ENCODE measurements around the gene ACP1.

ACP1 gene

DNA sequence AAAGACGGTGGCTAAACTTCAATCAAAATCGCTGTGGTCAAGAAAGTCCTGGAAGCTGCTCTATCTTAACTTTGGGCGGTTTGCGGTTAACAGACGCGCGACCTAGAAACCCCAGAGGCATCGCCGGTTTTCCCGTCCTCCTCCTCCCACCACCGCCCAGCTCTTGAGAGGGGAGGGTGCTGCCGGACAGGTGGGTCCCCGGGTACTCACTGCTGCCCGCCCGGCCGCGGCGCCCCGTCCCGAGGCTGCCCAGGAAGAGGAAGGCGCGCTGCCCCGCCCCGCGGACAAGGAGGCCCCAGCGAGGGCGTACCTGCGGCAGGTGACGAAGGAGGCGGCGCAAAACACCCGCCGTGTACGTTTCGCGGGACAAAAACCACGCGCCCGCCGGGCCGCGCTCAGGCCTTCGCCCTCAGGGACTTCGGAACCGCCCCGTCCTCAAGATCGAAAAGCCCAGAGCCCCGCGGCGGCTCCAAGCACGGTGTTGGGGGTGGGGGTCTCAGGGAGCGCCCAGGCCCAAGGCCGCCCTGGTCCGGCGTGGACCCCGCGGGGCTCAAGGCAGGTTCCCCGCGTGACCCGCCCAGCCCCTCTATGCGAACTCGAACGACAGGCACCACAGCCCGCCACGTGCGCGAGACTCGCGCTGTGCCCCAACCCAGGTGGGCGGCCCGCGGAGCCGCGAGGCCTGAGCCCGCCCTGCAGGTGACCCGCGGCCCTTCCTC lies 814 bp upstream of the ACP1 start, which contains the start of gene SH3YL1:
Gene SH3YL1 (minus strand): TSS at position 259 of the 719 bp plus-strand sequence. CDS start 48 bp downstream, at position 211.
- H3K27ac Mint-ChIP-seq: peak within 1 kb of the TSS; percentile 89 to 98
- H3K4me3 Mint-ChIP-seq: peak within 1 kb of the TSS; percentile 90 to 91
- H3K4me1 Mint-ChIP-seq: peaks cover 25% of the 10 kb centered on the region
- H3K27me3 Mint-ChIP-seq: no peaks in the 10 kb centered on the region
- DNase-seq (peak; percentile 19 to 38), ATAC-seq (peak; percentile 54)
- H3K9me3 Mint-ChIP-seq: peaks cover under 1 to 4% of the 10 kb centered on the region in 2 donors

DNA sequence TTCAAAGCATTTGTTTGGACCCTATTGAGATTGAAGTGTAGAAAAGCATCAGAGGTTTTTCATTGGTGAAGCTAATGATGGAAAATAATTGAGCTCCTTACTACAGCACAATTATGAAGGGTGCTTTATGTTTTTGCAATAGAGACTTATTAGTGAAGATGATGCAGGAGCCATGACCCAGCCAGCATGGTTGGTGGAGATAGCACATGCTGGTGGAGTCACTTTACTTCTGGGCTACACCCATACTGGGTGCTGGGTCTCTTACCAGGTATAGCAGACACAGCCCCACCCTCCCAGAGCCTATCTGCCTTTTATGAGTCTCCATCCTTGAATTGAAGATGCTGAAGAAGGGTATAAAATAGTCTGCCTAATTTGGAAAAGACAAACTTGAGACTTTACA lies 3.6 kb downstream of the ACP1 start:
- ATAC-seq (no peak), DNase-seq (no peak)
- H3K27ac Mint-ChIP-seq: no peak overlapping the region
- no peaks in the 10 kb centered on the region for H3K27me3 Mint-ChIP-seq
- H3K9me3 Mint-ChIP-seq: no peaks in the 10 kb centered on the region
- peaks cover 61% of the 10 kb centered on the region for H3K4me1 Mint-ChIP-seq
- no peak overlapping the region for H3K4me3 Mint-ChIP-seq

DNA sequence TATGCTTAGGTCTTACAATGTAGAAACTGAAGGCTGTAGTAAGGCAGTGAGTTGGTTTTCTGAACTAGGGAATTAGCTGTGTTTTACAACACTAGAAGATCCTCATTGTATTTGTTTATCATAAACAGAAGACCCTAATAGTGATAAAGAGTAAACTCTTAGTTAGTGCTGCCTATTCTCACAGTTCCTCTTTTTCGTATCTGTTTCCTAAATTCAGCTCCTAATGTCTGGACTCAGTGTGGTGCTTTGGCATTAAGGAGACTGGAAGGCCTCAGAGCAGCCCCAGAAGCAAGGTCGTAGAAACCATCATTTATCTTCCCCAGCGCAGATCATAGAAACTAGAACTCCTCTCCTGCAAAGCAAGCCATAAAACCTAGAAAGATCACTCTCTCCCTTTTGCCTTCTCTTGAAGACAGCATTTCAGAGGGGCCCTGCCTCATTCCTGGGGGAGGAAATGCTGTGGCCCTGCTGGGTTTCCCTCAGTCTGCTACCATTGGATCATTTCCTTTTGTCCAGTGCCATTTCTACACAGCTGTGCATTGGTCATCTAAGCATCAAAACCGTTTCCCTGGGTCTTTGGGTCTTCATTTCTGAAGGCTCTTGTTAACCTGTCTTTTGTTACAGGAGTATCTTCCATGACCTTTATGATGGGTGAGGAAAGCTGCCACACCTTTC lies 4.7 kb downstream of the ACP1 start:
- Mint-ChIP-seq H3K27me3 (no peaks in the 10 kb centered on the region), H3K4me1 (peaks cover 64% of the 10 kb centered on the region), H3K9me3 (no peaks in the 10 kb centered on the region), H3K27ac (peak overlapping the region; percentile 49 to 58), H3K4me3 (no peak overlapping the region)
- ATAC-seq (no peak), DNase-seq (no peak)

DNA sequence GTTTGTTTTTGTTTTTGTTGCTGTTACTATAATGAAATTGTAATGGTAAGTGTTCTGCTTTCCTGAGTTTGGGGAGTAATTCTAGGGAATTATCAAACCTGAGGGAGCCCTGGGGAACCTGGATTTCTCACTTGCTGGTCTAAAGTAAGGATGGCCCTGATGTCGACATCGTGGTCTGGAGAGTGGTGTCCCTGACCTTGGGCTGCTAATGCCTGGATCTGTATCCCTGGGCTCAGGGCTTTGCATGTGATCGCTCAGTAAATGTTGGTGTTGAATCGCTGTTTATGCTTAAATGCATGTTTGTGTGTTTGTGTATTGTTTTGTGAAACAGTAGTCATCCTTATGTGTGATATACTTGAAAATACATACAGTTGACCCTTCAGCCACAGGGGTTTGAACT lies 6.1 kb downstream of the ACP1 start:
- Mint-ChIP-seq H3K27ac (peak overlapping the region; percentile 15 to 64), H3K4me1 (peaks cover 64% of the 10 kb centered on the region), H3K9me3 (no peaks in the 10 kb centered on the region), H3K4me3 (no peak overlapping the region), H3K27me3 (no peaks in the 10 kb centered on the region)
- no peak for DNase-seq
- no peak for ATAC-seq

DNA sequence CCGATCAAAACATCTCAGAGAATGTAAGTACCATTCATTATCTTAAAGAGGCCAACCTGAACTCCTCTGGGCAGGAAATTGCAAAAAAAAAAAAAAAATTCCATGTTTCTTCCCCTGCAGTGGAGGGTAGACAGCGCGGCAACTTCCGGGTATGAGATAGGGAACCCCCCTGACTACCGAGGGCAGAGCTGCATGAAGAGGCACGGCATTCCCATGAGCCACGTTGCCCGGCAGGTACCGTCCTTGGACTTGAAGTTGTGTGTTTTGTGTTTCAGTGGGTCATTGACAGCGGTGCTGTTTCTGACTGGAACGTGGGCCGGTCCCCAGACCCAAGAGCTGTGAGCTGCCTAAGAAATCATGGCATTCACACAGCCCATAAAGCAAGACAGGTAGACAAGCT lies 7.2 kb downstream of the ACP1 start:
- H3K27ac Mint-ChIP-seq: no peak overlapping the region

DNA sequence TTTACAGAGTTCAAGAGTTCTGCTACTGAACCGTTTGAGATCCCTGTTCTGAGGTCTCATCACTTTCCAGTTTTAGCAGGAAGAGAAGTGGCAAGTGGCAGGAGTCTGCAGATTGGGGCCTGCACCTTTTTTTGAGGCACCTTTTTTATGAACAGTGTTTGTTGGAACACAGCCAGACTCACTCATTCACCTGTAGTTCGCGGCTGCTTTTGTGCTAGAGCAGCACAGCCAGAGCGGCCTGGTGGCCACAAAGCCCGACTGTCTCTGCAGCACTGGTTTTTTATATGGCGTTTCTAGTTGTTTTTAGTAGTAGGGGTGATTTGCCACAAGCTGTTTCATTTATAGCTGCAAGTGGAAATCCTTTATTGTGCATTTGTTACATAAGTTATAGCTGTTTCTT lies 8.6 kb downstream of the ACP1 start:
- Mint-ChIP-seq H3K4me3 (no peak overlapping the region), H3K9me3 (no peaks in the 10 kb centered on the region)

More for the DNA sequence above, 7.2 kb downstream of the ACP1 start:
- no peak for ATAC-seq
- peaks cover 59% of the 10 kb centered on the region for H3K4me1 Mint-ChIP-seq
- no peak overlapping the region for H3K4me3 Mint-ChIP-seq
- no peaks in the 10 kb centered on the region for H3K9me3 Mint-ChIP-seq
- DNase-seq: no peak
- H3K27me3 Mint-ChIP-seq: no peaks in the 10 kb centered on the region

DNA sequence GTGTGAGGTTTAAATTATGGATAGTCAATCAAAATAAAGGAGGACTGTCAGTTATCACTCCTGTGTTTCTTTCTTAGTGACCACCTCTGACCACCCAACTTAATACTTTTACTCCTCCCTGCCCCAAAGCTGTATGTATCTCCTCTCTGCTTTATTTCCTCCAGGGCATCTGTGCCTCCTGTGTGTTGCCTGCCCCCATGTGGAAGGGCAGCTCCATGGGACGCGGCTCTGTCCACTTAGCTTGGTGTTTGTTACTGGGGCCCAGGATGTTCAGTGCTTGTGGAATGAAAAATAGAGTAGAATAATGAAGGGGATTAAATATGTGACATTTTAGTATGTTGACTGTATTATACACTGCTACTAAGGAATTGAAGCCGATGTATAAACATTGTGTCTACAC lies 9.8 kb downstream of the ACP1 start:
- Mint-ChIP-seq H3K27ac (peak overlapping the region in 1 of 2 donors; percentile 2), H3K27me3 (no peaks in the 10 kb centered on the region), H3K4me3 (no peak overlapping the region), H3K9me3 (no peaks in the 10 kb centered on the region), H3K4me1 (peaks cover 40% of the 10 kb centered on the region)
- ATAC-seq: no peak
- no peak for DNase-seq

More for the DNA sequence above, 8.6 kb downstream of the ACP1 start:
- no peak for ATAC-seq
- Mint-ChIP-seq H3K4me1 (peaks cover 50% of the 10 kb centered on the region), H3K27me3 (no peaks in the 10 kb centered on the region), H3K27ac (peak overlapping the region in 1 of 2 donors; percentile 54)
- no peak for DNase-seq

DNA sequence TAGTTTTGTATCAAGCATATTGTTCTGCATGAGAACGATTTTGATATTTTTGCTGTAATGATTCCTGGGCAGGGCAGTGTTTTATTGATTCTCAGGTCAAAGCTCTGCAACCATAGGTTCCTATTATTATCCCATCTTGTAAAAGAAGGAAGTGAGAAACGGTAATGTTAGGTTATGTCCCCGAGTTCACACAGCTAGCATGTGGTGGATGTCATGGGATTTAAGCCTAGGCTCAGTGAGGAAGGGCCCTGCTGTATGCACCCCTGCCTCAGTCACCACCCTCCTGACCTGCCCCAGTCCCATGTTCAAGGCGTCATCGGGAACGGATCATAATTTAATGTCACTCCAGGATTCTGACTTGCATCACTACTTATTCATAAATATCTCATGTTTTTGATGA lies 10.7 kb downstream of the ACP1 start:
- no peak for DNase-seq
- Mint-ChIP-seq H3K9me3 (no peaks in the 10 kb centered on the region), H3K27ac (no peak overlapping the region), H3K4me3 (no peak overlapping the region), H3K27me3 (no peaks in the 10 kb centered on the region), H3K4me1 (peaks cover 30% of the 10 kb centered on the region)
- ATAC-seq: no peak

DNA sequence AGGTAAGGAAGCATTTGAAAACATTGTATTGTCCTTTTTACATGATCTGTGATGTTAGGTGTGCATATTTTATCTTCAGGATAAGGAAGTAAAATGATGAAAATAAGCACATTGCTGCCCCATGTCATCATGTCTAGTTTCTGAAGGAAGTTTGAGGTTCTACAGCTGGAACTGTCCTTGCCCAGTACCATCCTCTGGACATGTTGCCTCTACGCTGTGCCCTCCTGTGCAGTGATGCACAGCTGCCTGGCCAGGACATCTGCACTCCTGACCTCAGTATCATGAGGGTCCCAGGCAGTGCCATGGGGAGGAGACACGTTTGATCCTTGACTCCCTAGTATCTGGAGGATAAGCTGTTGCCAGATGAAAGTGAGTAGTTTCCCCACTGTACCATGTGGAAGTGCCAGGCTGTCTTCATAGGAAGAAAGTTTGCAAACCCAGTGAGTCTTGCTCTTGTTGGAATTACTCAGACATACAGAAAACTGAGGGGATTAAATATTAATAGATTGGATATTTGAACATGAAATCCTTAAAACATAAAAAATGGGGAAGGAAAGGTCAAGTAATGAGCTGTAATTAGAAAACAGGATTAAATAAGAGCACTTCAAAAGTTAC lies 13.7 kb downstream of the ACP1 start:
- Mint-ChIP-seq H3K27me3 (no peaks in the 10 kb centered on the region), H3K4me1 (peaks cover 7% of the 10 kb centered on the region), H3K4me3 (no peak overlapping the region), H3K9me3 (no peaks in the 10 kb centered on the region), H3K27ac (no peak overlapping the region)
- no peak for DNase-seq
- no peak for ATAC-seq

DNA sequence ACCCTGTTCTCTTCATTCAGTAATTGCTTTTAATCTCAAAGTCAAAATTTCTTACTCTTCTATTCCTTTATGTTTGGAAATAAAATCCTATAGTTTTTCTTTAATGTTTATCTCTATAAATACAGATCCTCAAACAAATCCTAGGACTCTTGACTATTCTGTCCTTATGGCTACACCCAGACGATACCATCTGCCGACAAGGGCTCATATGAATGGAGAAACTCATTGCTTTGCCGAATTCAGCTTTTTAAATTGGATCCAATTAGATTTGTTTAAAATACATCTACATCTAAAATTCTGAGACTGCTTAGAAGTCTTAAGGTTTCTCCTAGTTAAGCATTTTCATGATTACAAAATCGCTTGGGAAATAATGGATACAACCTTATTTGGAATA lies 14.2 kb downstream of the ACP1 start:
- Mint-ChIP-seq H3K4me1 (peaks cover 5% of the 10 kb centered on the region), H3K27me3 (no peaks in the 10 kb centered on the region), H3K4me3 (no peak overlapping the region), H3K27ac (no peak overlapping the region), H3K9me3 (no peaks in the 10 kb centered on the region)
- ATAC-seq (no peak), DNase-seq (no peak)

DNA sequence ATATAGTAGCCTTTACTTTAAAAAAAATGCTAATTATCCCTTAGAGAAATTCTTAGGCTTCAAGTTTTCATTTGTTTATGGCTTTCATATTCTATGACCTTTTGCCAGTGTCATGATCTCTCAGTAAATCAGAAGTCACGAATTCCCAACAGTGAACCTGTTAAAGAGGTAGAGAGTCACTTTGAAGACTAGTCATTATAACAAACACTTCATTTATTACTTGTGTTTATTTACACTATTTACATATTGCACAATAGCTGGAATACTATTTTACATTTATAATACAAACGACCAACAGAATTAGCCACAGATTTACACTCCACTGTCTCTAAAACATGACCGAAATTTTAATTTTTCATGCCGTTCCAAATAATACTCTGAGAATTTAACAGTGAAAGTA lies 14.6 kb downstream of the ACP1 start:
- ATAC-seq (no peak), DNase-seq (no peak)
- peaks cover 5% of the 10 kb centered on the region for H3K4me1 Mint-ChIP-seq
- H3K9me3 Mint-ChIP-seq: no peaks in the 10 kb centered on the region
- H3K4me3 Mint-ChIP-seq: no peak overlapping the region
- no peak overlapping the region for H3K27ac Mint-ChIP-seq
- no peaks in the 10 kb centered on the region for H3K27me3 Mint-ChIP-seq

DNA sequence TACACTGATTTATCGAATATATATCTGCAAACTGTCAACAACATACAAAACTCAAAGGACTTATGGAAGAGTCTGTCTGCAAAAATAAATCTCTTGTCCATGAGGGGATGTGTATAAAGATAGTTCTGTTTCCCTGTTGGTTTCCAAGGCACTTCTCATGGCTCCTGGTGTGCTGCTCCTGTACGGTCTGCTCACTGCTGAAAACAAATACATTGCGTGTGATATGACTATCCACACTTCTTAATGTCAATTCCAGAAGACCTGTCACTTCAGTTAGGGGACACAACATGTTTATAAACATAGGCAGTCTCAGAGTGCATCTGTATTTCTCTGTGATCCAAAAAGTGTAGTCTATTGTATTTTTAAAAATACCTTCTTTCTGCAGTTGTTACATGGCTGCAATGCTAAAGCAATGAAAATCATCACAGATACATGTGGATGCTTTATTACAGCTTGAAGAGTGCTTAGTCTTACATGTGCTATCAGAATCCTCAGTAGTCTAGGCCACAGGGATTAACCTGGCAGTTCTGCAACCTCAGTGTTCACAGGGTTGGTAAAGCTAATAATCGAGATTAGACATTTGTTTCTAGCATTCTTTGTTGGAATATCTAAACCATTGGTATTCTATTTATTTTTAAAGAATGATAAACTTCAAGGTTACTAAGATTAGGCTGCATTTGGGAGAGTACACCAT lies 15.4 kb downstream of the ACP1 start:
- Mint-ChIP-seq H3K27ac (no peak overlapping the region), H3K9me3 (no peaks in the 10 kb centered on the region), H3K4me3 (no peak overlapping the region), H3K27me3 (no peaks in the 10 kb centered on the region), H3K4me1 (peaks cover 5% of the 10 kb centered on the region)
- ATAC-seq (no peak), DNase-seq (no peak)

DNA sequence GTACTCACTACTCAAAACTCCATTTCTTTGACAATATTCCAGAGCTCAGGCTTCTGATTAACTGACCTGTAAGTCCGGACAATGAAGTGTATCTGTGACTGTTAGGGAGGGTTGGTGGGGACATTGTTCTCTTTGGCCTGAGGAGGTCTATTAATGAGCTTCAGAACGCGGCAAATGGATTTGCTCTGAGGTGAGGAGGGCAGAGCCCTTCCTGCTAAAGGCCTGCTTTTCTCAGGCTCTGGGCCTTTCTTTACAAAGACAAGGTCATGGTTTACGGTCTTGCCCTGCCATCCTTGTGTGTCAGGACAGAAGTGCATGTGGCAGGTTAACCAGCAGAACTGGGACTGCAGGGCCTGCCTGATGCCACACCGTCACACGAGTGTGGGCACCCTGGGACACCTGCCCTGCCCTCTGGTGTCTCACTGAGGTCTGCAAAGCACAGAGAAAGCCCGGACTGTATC lies 15.9 kb downstream of the ACP1 start:
- ATAC-seq: no peak
- peaks cover 5% of the 10 kb centered on the region for H3K4me1 Mint-ChIP-seq

DNA sequence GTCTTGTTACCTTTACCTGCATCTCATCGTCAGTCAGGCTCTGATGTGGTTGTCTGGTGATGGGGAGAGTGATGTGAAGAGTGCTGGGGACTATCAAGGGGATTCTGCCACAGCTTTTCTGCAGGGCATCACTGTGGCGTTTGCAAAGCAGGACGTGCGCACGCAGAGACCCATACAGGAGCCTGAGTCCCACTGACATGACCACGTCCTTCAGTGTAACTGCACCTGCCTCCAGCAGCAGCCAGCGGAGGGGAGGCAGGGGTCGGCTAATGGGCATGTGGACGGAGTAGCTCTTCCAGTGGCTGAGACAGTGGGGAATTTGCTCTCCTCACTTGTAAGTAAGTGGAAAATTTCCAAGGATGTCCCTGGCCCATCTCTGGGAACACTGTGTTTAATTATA lies 16.6 kb downstream of the ACP1 start:
- Mint-ChIP-seq H3K27me3 (peaks cover 12% of the 10 kb centered on the region), H3K27ac (no peak overlapping the region), H3K9me3 (no peaks in the 10 kb centered on the region), H3K4me1 (peaks cover 5% of the 10 kb centered on the region), H3K4me3 (no peak overlapping the region)
- no peak for ATAC-seq
- DNase-seq: no peak

More for the DNA sequence above, 15.9 kb downstream of the ACP1 start:
- no peak overlapping the region for H3K4me3 Mint-ChIP-seq
- no peak for DNase-seq
- H3K27ac Mint-ChIP-seq: no peak overlapping the region
- H3K9me3 Mint-ChIP-seq: no peaks in the 10 kb centered on the region
- peaks cover 5% of the 10 kb centered on the region for H3K27me3 Mint-ChIP-seq

DNA sequence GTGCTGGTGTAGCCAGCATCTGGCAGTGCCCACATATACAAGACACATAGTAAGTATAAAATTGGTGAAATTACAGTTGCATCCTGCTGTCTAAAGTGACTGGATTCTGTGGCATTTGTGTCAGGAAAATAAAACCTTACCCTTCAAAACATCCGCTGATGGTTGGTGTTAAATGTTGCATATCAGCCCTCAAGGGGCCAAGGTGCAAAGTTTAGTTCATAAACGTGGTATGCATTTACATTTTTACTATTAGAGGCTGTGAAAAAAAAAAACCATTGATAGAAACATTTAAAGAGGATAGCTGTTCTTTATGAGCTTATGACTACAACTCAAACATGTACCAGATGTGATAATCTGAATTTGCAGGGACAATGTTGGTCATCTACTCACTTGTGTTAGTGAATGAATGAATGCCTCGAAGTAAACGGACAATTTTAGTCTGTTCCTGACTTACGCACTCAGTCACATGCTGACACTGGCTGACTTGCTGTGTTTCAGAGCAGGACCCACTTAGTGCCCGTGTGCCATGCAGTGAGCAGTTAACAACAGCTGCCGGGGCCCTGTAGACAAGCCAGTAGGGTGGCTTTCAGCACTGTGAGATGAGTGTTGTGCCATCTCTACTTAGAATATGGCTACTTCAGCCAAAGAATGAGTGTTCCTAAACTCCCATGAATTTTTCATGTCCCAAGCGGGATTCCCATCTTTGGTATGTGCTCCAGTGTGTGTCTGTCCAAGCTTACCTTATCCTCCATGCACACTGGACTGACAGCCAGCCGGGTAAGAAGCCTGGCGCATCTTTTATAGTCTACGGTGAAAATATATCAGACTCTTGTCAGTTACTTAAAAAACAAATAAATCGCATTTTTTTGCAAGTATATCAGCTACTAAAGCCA lies 17.9 kb downstream of the ACP1 start:
- Mint-ChIP-seq H3K27me3 (peaks cover 21% of the 10 kb centered on the region), H3K4me3 (no peak overlapping the region), H3K27ac (no peak overlapping the region), H3K4me1 (no peaks in the 10 kb centered on the region), H3K9me3 (no peaks in the 10 kb centered on the region)
- DNase-seq (no peak), ATAC-seq (no peak)
